HUES6 (cell line): ENCODE results near the gene ADK.

Source experiments
- H3K27ac ChIP-seq: 2 replicates; pipeline ENCODE4 v1.7.0; 2013; ENCODE audit warnings: low read depth, mild to moderate bottlenecking, low read length, inconsistent platforms
- H3K27me3 ChIP-seq: 2 replicates; pipeline ENCODE4 v1.6.1; 2013; ENCODE audit warnings: low read length; ENCODE audit not compliant: control insufficient read depth, insufficient read depth
- H3K36me3 ChIP-seq: 2 replicates; pipeline ENCODE4 v1.6.1; 2013; ENCODE audit warnings: low read length; ENCODE audit not compliant: control insufficient read depth, insufficient read depth
- H3K4me1 ChIP-seq: 2 replicates; pipeline ENCODE4 v1.6.1; 2013; ENCODE audit warnings: low read length; ENCODE audit not compliant: control insufficient read depth, insufficient read depth
- H3K4me3 ChIP-seq: 2 replicates; pipeline ENCODE4 v1.5.1; 2013; ENCODE audit warnings: low read depth, low read length
- H3K9ac ChIP-seq: one replicate; pipeline ENCODE4 v1.6.1; 2013; ENCODE audit warnings: mild to moderate bottlenecking, low read length
- H3K9me3 ChIP-seq: 2 replicates; pipeline ENCODE4 v1.6.1; 2013; ENCODE audit warnings: low read depth, low read length; ENCODE audit not compliant: control insufficient read depth, insufficient read depth

Gene ADK

GRCh38 chr10:74263996-74264395 lies 113.0 kb downstream of the ADK start:
- H3K36me3 ChIP-seq: no peaks in the 10 kb centered on the region
- H3K27ac ChIP-seq: no peak overlapping the region
- no peak overlapping the region for H3K9ac ChIP-seq

GRCh38 chr10:74272288-74272687 lies 121.3 kb downstream of the ADK start:
- H3K4me3 ChIP-seq: no peak overlapping the region
- H3K27me3 ChIP-seq: no peaks in the 10 kb centered on the region
- H3K9me3 ChIP-seq: no peaks in the 10 kb centered on the region
- H3K9ac ChIP-seq: no peak overlapping the region
- H3K4me1 ChIP-seq: no peaks in the 10 kb centered on the region
- H3K36me3 ChIP-seq: no peaks in the 10 kb centered on the region
- H3K27ac ChIP-seq: no peak overlapping the region

More at GRCh38 chr10:74263996-74264395, 113.0 kb downstream of the ADK start:
- Histone ChIP-seq H3K4me1 (no peaks in the 10 kb centered on the region), H3K9me3 (no peaks in the 10 kb centered on the region), H3K4me3 (no peak overlapping the region), H3K27me3 (no peaks in the 10 kb centered on the region)

GRCh38 chr10:74275755-74276290 lies 124.8 kb downstream of the ADK start:
- H3K4me3 ChIP-seq: no peak overlapping the region
- H3K4me1 ChIP-seq: no peaks in the 10 kb centered on the region
- no peaks in the 10 kb centered on the region for H3K36me3 ChIP-seq
- H3K27me3 ChIP-seq: no peaks in the 10 kb centered on the region
- no peak overlapping the region for H3K9ac ChIP-seq
- H3K27ac ChIP-seq: no peak overlapping the region
- H3K9me3 ChIP-seq: no peaks in the 10 kb centered on the region

GRCh38 chr10:74276416-74276815 lies 125.4 kb downstream of the ADK start:
- no peak overlapping the region for H3K4me3 ChIP-seq
- no peak overlapping the region for H3K27ac ChIP-seq
- H3K9me3 ChIP-seq: no peaks in the 10 kb centered on the region
- no peaks in the 10 kb centered on the region for H3K36me3 ChIP-seq
- no peak overlapping the region for H3K9ac ChIP-seq
- H3K4me1 ChIP-seq: no peaks in the 10 kb centered on the region
- no peaks in the 10 kb centered on the region for H3K27me3 ChIP-seq

- Histone ChIP-seq H3K27me3 (no peaks in the 10 kb centered on the region), H3K4me1 (no peaks in the 10 kb centered on the region), H3K9me3 (no peaks in the 10 kb centered on the region), H3K27ac (no peak overlapping the region), H3K36me3 (no peaks in the 10 kb centered on the region), H3K9ac (no peak overlapping the region), H3K4me3 (no peak overlapping the region)
Observed at GRCh38 chr10:74282151-74282847, 131.3 kb downstream of the ADK start.

- Histone ChIP-seq H3K9me3 (no peaks in the 10 kb centered on the region), H3K27ac (no peak overlapping the region), H3K36me3 (no peaks in the 10 kb centered on the region), H3K27me3 (no peaks in the 10 kb centered on the region), H3K4me1 (no peaks in the 10 kb centered on the region), H3K9ac (no peak overlapping the region), H3K4me3 (no peak overlapping the region)
Observed at GRCh38 chr10:74282848-74283210, 131.8 kb downstream of the ADK start.

GRCh38 chr10:74289188-74289587 lies 138.2 kb downstream of the ADK start:
- H3K36me3 ChIP-seq: no peaks in the 10 kb centered on the region
- H3K27me3 ChIP-seq: no peaks in the 10 kb centered on the region
- H3K9me3 ChIP-seq: no peaks in the 10 kb centered on the region
- no peaks in the 10 kb centered on the region for H3K4me1 ChIP-seq
- H3K4me3 ChIP-seq: no peak overlapping the region
- no peak overlapping the region for H3K9ac ChIP-seq
- H3K27ac ChIP-seq: no peak overlapping the region

GRCh38 chr10:74289951-74290350 lies 138.9 kb downstream of the ADK start:
- no peak overlapping the region for H3K4me3 ChIP-seq
- H3K27ac ChIP-seq: no peak overlapping the region
- H3K9me3 ChIP-seq: no peaks in the 10 kb centered on the region
- no peaks in the 10 kb centered on the region for H3K27me3 ChIP-seq
- no peaks in the 10 kb centered on the region for H3K4me1 ChIP-seq
- no peak overlapping the region for H3K9ac ChIP-seq
- no peaks in the 10 kb centered on the region for H3K36me3 ChIP-seq

- H3K36me3 ChIP-seq: no peaks in the 10 kb centered on the region
- no peaks in the 10 kb centered on the region for H3K9me3 ChIP-seq
- no peaks in the 10 kb centered on the region for H3K27me3 ChIP-seq
- no peaks in the 10 kb centered on the region for H3K4me1 ChIP-seq
- no peak overlapping the region for H3K9ac ChIP-seq
- H3K27ac ChIP-seq: no peak overlapping the region
- no peak overlapping the region for H3K4me3 ChIP-seq
Observed at GRCh38 chr10:74290708-74291107, 139.7 kb downstream of the ADK start.

GRCh38 chr10:74292871-74293427 lies 141.9 kb downstream of the ADK start:
- H3K36me3 ChIP-seq: no peaks in the 10 kb centered on the region
- no peaks in the 10 kb centered on the region for H3K9me3 ChIP-seq
- H3K27me3 ChIP-seq: no peaks in the 10 kb centered on the region
- H3K9ac ChIP-seq: no peak overlapping the region
- H3K4me3 ChIP-seq: no peak overlapping the region
- no peak overlapping the region for H3K27ac ChIP-seq
- H3K4me1 ChIP-seq: no peaks in the 10 kb centered on the region

- no peak overlapping the region for H3K27ac ChIP-seq
- no peaks in the 10 kb centered on the region for H3K36me3 ChIP-seq
- H3K9me3 ChIP-seq: no peaks in the 10 kb centered on the region
- no peak overlapping the region for H3K9ac ChIP-seq
- no peak overlapping the region for H3K4me3 ChIP-seq
- H3K27me3 ChIP-seq: no peaks in the 10 kb centered on the region
- H3K4me1 ChIP-seq: no peaks in the 10 kb centered on the region
Observed at GRCh38 chr10:74293686-74294371, 142.8 kb downstream of the ADK start.
